K562 (cell line): ENCODE results near the gene DRD2. TPM values are rescaled to one million over a fixed set of nuclear protein-coding genes. Genes with fewer than 3 reads are reported as not detected.

Experiments
- ATAC-seq: fragments of 200-7000 bp; cut with Tn5 transposase; 3 replicates; pipeline ENCODE4 v1.9.1; 2020; ENCODE audit warnings: moderate library complexity
- BruUV-seq: library from RNA; stranded (reverse); fragments of 400-500 nt; replicated peaks from 2 replicates; lab custom pipeline; 2021; lab: Mats Ljungman, UMichigan
- CTCF ChIA-PET: fragments of 300-600 bp; formaldehyde crosslinking; extraction: SDS; loops from one replicate; lab custom pipeline; 2021; ENCODE audit warnings: low intra/inter-chr PET ratio; lab: Yijun Ruan, JAX
- POLR2A ChIA-PET: fragments of 300-600, 350-650 bp; sonication (Branson Sonifier 250); formaldehyde crosslinking; extraction: SDS; loops from one replicate; lab custom pipeline; 2021; ENCODE audit warnings: antibody characterized with exemption, inconsistent platforms; lab: Yijun Ruan, JAX
- DNase-seq, 4 experiments: peaks; one replicate each; pipeline versions ENCODE4 v3.0.0 to v3.0.0-alpha.2; 2011 to 2018; ENCODE audit warnings: low spot score in 3 of 4, mixed read lengths in 3 of 4; ENCODE audit errors: extremely low read depth in 1 of 4
- FAIRE-seq: peaks from 2 replicates; lab custom pipeline; 2011; peaks lifted over from hg19 to GRCh38; lab: Jason Lieb, UNC
- H2AFZ ChIP-seq: 2 replicates; pipeline ENCODE4 v1.6.0; 2011; ENCODE audit warnings: low read depth, low read length, control low read depth, inconsistent platforms
- H3K27ac ChIP-seq: fragments of 200-600 bp; 3 replicates; pipeline ENCODE4 v1.8.0; 2011; ENCODE audit warnings: low read depth, mild to moderate bottlenecking, control low read depth, inconsistent platforms, low read length, moderate library complexity, mixed read lengths; ENCODE audit errors: extremely low read depth
- H3K27me3 ChIP-seq, 2 experiments: fragments of 300-600 bp in 1 of 2; 2 replicates in 1 of 2; 3 replicates in 1 of 2; pipeline versions ENCODE4 v1.6.0 to v1.8.0; 2011; ENCODE audit warnings: inconsistent platforms in 2 of 2, low read length in 2 of 2, mild to moderate bottlenecking in 1 of 2, mixed read lengths in 1 of 2, moderate library complexity in 1 of 2; ENCODE audit not compliant: control insufficient read depth in 2 of 2, insufficient read depth in 2 of 2
- H3K36me3 ChIP-seq: fragments of 300-600 bp; 3 replicates; pipeline ENCODE4 v1.8.0; 2011; ENCODE audit warnings: mild to moderate bottlenecking, low read length, inconsistent platforms; ENCODE audit not compliant: control insufficient read depth, insufficient read depth
- H3K4me1 ChIP-seq, 2 experiments: fragments of 200-600 bp in 1 of 2; replicated peaks in 1 of 2; 2 replicates in 1 of 2; 3 replicates in 1 of 2; pipeline versions ENCODE4 v1.5.1 to v1.8.0; 2011; ENCODE audit warnings: inconsistent platforms in 2 of 2, low read length in 2 of 2, mild to moderate bottlenecking in 1 of 2, mixed read lengths in 1 of 2, moderate library complexity in 1 of 2; ENCODE audit not compliant: control insufficient read depth in 2 of 2, insufficient read depth in 2 of 2
- H3K4me2 ChIP-seq: 2 replicates; pipeline ENCODE4 v1.6.1; 2011; ENCODE audit warnings: low read length, control low read depth, inconsistent platforms, mixed read lengths; ENCODE audit not compliant: insufficient read depth
- H3K4me3 ChIP-seq: fragments of 200-600 bp; sonication (generic), shearing (Covaris generic); 2 replicates; pipeline ENCODE4 v1.5.1; 2016; ENCODE audit warnings: control low read depth, inconsistent platforms
- H3K79me2 ChIP-seq: fragments of 200-600 bp; 3 replicates; pipeline ENCODE4 v1.8.0; 2011; ENCODE audit warnings: low read length, inconsistent platforms; ENCODE audit not compliant: control insufficient read depth, insufficient read depth
- H3K9ac ChIP-seq, 2 experiments: 2 replicates each; pipeline versions ENCODE4 v1.6.0 to v1.6.1; 2011; ENCODE audit warnings: low read depth in 2 of 2, low read length in 2 of 2, control low read depth in 1 of 2, inconsistent platforms in 1 of 2, mild to moderate bottlenecking in 1 of 2, mixed read lengths in 1 of 2; ENCODE audit not compliant: insufficient read depth in 1 of 2
- H3K9me1 ChIP-seq: one replicate; pipeline ENCODE4 v1.6.0; 2011; ENCODE audit warnings: inconsistent platforms, mild to moderate bottlenecking, low read length, moderate library complexity; ENCODE audit not compliant: control insufficient read depth, insufficient read depth
- H3K9me3 ChIP-seq: replicated peaks from 2 replicates; pipeline ENCODE4 v1.5.1; 2011; ENCODE audit warnings: low read depth, low read length, inconsistent platforms; ENCODE audit not compliant: control insufficient read depth, insufficient read depth
- H4K20me1 ChIP-seq: replicated peaks from 2 replicates; pipeline ENCODE4 v1.6.1; 2011; ENCODE audit warnings: low read length, inconsistent platforms, mixed read lengths; ENCODE audit not compliant: control insufficient read depth, insufficient read depth
- CBFB ChIP-seq: sonication (generic); formaldehyde crosslinking; IDR thresholded peaks from 2 replicates; pipeline ENCODE4 v1.4.0; 2020; ENCODE audit warnings: mild to moderate bottlenecking, missing genetic modification reagents
- HDAC3 ChIP-seq: fragments of 450-650 bp; IDR thresholded peaks from 2 replicates; pipeline ENCODE4 v1.6.1; 2018; ENCODE audit warnings: borderline replicate concordance, mild to moderate bottlenecking, moderate library complexity; ENCODE audit not compliant: partially characterized antibody
- HMG20A ChIP-seq: fragments of 450-650 bp; formaldehyde crosslinking; conservative IDR thresholded peaks from 2 replicates; pipeline ENCODE4 v1.4.0; 2020; ENCODE audit warnings: mild to moderate bottlenecking, mixed read lengths
- HOXB6 ChIP-seq: fragments of 250-450 bp; sonication (Bioruptor Pico); IDR thresholded peaks from 2 replicates; pipeline ENCODE4 v1.5.1; 2022; ENCODE audit warnings: mild to moderate bottlenecking, borderline replicate concordance
- KLF10 ChIP-seq: fragments of 250-450 bp; sonication (Bioruptor Pico); IDR thresholded peaks from 2 replicates; pipeline ENCODE4 v1.6.1; 2021; ENCODE audit warnings: matching md5 sums
- NBN ChIP-seq: fragments of 450-650 bp; IDR thresholded peaks from 2 replicates; pipeline ENCODE4 v1.6.1; 2016; ENCODE audit warnings: low read depth, mild to moderate bottlenecking
- NFRKB ChIP-seq: fragments of 450-650 bp; IDR thresholded peaks from 2 replicates; pipeline ENCODE4 v1.6.1; 2016; ENCODE audit warnings: low read depth
- OTX1 ChIP-seq: fragments of 450-650 bp; formaldehyde crosslinking; IDR thresholded peaks from 2 replicates; pipeline ENCODE4 v1.4.0; 2022; ENCODE audit warnings: mild to moderate bottlenecking
- POLR2A ChIP-seq: fragments of 450-650 bp; conservative IDR thresholded peaks from 2 replicates; pipeline ENCODE4 v1.6.1; 2016
- SMAD3 ChIP-seq: fragments of 450-650 bp; formaldehyde crosslinking; conservative IDR thresholded peaks from 2 replicates; pipeline ENCODE4 v1.4.0; 2020; ENCODE audit warnings: mild to moderate bottlenecking
- ZNF197 ChIP-seq: fragments of 200-800 bp; sonication (Bioruptor generic); IDR thresholded peaks from 2 replicates; pipeline ENCODE4 v1.6.1; 2016; ENCODE audit warnings: low read depth, missing genetic modification characterization, missing compliant biosample characterization
- ZNF384 ChIP-seq: IDR thresholded peaks from 2 replicates; pipeline ENCODE4 v1.6.1; 2012; ENCODE audit warnings: low read depth, low read length, improper control_type of control experiment
- ZNF589 ChIP-seq: fragments of 200-800 bp; sonication (Bioruptor generic); IDR thresholded peaks from 2 replicates; pipeline ENCODE4 v1.6.1; 2016; ENCODE audit warnings: low read depth, missing genetic modification characterization, missing compliant biosample characterization
- ZNF764 ChIP-seq: fragments of 250-450 bp; sonication (Bioruptor Pico); IDR thresholded peaks from 2 replicates; pipeline ENCODE4 v1.4.0; 2020; ENCODE audit warnings: low read depth, mild to moderate bottlenecking, moderate library complexity
- WGBS: fragments of 100-300 bp; shearing (Covaris generic); methylation state at CpG from one replicate; pipeline ENCODE4 v1.1.6; 2016; ENCODE audit warnings: low coverage, mixed read lengths; ENCODE audit not compliant: insufficient coverage; ENCODE audit errors: missing lambda C conversion rate; 5-methylcytosine and 5-hydroxymethylcytosine counted together
- in situ Hi-C: fragments of 300-500 bp; cut with MboI; formaldehyde crosslinking; loops from 4 replicates; pipeline ENCODE4 v1.15.0; 2018; ENCODE audit warnings: inconsistent platforms, mixed read lengths
- intact Hi-C: fragments of 100-400 bp; cut with micrococcal nuclease; formaldehyde crosslinking; loops from 2 replicates; pipeline ENCODE4 v1.14.2; 2022
- polyA plus RNA-seq, 8 experiments: library from polyadenylated mRNA; depleted of rRNA in 4 of 8; stranded (reverse) in 5 of 8; unstranded in 3 of 8; fragments of >200 nt; fragmentation: Nextera tagmentation in 2 of 8; fragmentation: Illumina TruSeq in 1 of 8; extraction: Ambion mirVana in 2 of 8; extraction: Trizol in 1 of 8; gene quantifications; 2 replicates each; pipeline versions ENCODE4 v1.2.1 to v1.2.3, GENCODE V29; 2011 to 2014; ENCODE audit warnings: inconsistent platforms in 1 of 8, missing spikeins in 1 of 8
- total RNA-seq, 7 experiments: library from RNA; depleted of rRNA in 6 of 7; stranded (reverse); fragments of >200 nt in 6 of 7; fragmentation: Illumina TruSeq in 2 of 7; extraction: Trizol in 2 of 7; gene quantifications; 2 replicates each; pipeline versions ENCODE4 v1.2.1 to v1.2.3, GENCODE V29; 2011 to 2021; ENCODE audit warnings: low replicate concordance in 1 of 7
- TF ChIP-seq, protein P1 (sequence below), 3 experiments: fragments of 200-800 bp in 1 of 3; sonication (Bioruptor generic) in 1 of 3; sonication (generic) in 1 of 3; formaldehyde crosslinking in 1 of 3; IDR thresholded peaks; 2 replicates each; pipeline versions ENCODE4 v1.6.1 to v1.8.0; 2016 to 2022; ENCODE audit warnings: mild to moderate bottlenecking in 2 of 3, missing compliant biosample characterization in 2 of 3, missing genetic modification characterization in 2 of 3, missing genetic modification reagents in 1 of 3
- TF ChIP-seq, protein P2 (sequence below), 2 experiments: fragments of 450-650 bp; formaldehyde crosslinking in 1 of 2; IDR thresholded peaks; 2 replicates each; pipeline versions ENCODE4 v1.4.0 to v1.6.1; 2014 to 2020; ENCODE audit warnings: mild to moderate bottlenecking in 2 of 2, borderline replicate concordance in 1 of 2, low read depth in 1 of 2

DRD2 gene
- total and polyA plus RNA-seq, 9 of the 15 experiments (the other 6 are each of a cell fraction or from before 2014, with no cell fraction given) = not detected

DNA sequence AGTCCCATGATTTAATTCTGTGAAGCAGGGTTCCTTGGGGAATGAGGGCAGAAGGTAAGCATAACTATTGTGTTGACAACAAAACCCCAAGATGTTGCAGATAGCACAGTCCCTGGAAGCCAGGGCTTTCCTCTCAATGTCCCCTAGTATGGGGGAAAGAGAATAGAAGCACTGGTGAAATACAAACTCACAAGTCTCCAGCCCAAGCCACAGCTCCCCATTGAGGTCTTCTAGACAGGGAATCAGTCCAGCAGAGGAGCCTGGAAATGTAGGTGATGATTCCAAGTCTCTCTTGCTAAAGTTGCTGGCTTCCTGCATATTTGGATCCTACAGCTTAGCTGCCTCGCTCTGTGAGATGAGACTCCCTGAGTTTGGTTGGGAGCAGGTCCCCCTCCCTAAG is 31.7 kb upstream of the DRD2 start:
- FAIRE-seq (no peak), ATAC-seq (no peak), DNase-seq (no peak)
- Histone ChIP-seq H2AFZ (no peak overlapping the region), H3K9me3 (no peaks in the 10 kb centered on the region), H3K27me3 (peaks cover 5 to 12% of the 10 kb centered on the region in 2 experiments; a peak in 4 of 5 replicates), H3K9me1 (no peaks in the 10 kb centered on the region), H3K4me2 (no peak overlapping the region), H3K4me1 (no peaks in the 10 kb centered on the region), H4K20me1 (no peaks in the 10 kb centered on the region), H3K4me3 (no peak overlapping the region), H3K79me2 (no peaks in the 10 kb centered on the region), H3K27ac (no peak overlapping the region), H3K36me3 (no peaks in the 10 kb centered on the region), H3K9ac (no peak overlapping the region)
- intact Hi-C loops = no loop called here
- ChIA-PET POLR2A (no interaction called here), CTCF (no interaction called here)
- in situ Hi-C loops = no loop called here
- 0% methylated on average over 1 of the region's 1 CpG for WGBS
- BruUV-seq = no TSS peak
- TF ChIP-seq NBN (no peak), HMG20A (no peak), SMAD3 (CRISPR knock-in tag) (no peak), OTX1 (CRISPR knock-in tag) (no peak), CBFB (no peak), ZNF764 (CRISPR knock-in tag) (no peak), HDAC3 (no peak), KLF10 (CRISPR knock-in tag) (no peak), ZNF197 (CRISPR knock-in tag) (no peak), ZNF384 (no peak), HOXB6 (CRISPR knock-in tag) (no peak), POLR2A (no peak), ZNF589 (CRISPR knock-in tag) (no peak), NFRKB (no peak)
- TF ChIP-seq, protein P1, sequence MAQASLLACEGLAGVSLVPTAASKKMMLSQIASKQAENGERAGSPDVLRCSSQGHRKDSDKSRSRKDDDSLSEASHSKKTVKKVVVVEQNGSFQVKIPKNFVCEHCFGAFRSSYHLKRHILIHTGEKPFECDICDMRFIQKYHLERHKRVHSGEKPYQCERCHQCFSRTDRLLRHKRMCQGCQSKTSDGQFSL (CRISPR knock-in tag; IDR thresholded peaks at IDR 0.05) = no peak
- TF ChIP-seq, protein P1 (tag; IDR thresholded peaks at IDR 0.05) = no peak
- TF ChIP-seq, protein P2, sequence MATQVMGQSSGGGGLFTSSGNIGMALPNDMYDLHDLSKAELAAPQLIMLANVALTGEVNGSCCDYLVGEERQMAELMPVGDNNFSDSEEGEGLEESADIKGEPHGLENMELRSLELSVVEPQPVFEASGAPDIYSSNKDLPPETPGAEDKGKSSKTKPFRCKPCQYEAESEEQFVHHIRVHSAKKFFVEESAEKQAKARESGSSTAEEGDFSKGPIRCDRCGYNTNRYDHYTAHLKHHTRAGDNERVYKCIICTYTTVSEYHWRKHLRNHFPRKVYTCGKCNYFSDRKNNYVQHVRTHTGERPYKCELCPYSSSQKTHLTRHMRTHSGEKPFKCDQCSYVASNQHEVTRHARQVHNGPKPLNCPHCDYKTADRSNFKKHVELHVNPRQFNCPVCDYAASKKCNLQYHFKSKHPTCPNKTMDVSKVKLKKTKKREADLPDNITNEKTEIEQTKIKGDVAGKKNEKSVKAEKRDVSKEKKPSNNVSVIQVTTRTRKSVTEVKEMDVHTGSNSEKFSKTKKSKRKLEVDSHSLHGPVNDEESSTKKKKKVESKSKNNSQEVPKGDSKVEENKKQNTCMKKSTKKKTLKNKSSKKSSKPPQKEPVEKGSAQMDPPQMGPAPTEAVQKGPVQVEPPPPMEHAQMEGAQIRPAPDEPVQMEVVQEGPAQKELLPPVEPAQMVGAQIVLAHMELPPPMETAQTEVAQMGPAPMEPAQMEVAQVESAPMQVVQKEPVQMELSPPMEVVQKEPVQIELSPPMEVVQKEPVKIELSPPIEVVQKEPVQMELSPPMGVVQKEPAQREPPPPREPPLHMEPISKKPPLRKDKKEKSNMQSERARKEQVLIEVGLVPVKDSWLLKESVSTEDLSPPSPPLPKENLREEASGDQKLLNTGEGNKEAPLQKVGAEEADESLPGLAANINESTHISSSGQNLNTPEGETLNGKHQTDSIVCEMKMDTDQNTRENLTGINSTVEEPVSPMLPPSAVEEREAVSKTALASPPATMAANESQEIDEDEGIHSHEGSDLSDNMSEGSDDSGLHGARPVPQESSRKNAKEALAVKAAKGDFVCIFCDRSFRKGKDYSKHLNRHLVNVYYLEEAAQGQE (IDR thresholded peaks at IDR 0.05; ENCODE audit: borderline replicate concordance) = no peak
- TF ChIP-seq, protein P2 (CRISPR knock-in tag; IDR thresholded peaks at IDR 0.05; ENCODE audit: low read depth) = no peak
